GM12878 (cell line): ENCODE results near the gene TNFAIP1. TPM values are rescaled to one million over a fixed set of nuclear protein-coding genes. Genes with fewer than 3 reads are reported as not detected.

Experiments used
- ATAC-seq: fragments of 200-7000 bp; cut with Tn5 transposase; 3 replicates; pipeline ENCODE4 v1.9.1; 2020; ENCODE audit warnings: mild to moderate bottlenecking, moderate library complexity
- BruUV-seq: library from RNA; stranded (reverse); fragments of 400-500 nt; replicated peaks from 2 replicates; lab custom pipeline; 2021; lab: Mats Ljungman, UMichigan
- CTCF ChIA-PET: fragments of 300-600 bp; sonication (Branson Sonifier 250); formaldehyde crosslinking; extraction: SDS; loops from one replicate; lab custom pipeline; 2021; ENCODE audit warnings: inconsistent platforms; lab: Yijun Ruan, JAX
- POLR2A ChIA-PET: fragments of 350-600 bp; formaldehyde crosslinking; extraction: SDS; loops from one replicate; lab custom pipeline; 2021; ENCODE audit warnings: inconsistent platforms; lab: Charles Lee
- RAD21 ChIA-PET: fragments of 300-600 bp; sonication (Branson Sonifier 250); formaldehyde crosslinking; loops from one replicate; lab custom pipeline; 2023; ENCODE audit warnings: antibody characterized with exemption; ENCODE audit not compliant: unreplicated experiment; lab: Charles Lee
- SMC1A ChIA-PET: fragments of 300-600 bp; sonication (Branson Sonifier 250); formaldehyde crosslinking; loops from one replicate; lab custom pipeline; 2023; ENCODE audit not compliant: unreplicated experiment, uncharacterized antibody; lab: Charles Lee
- DNase-seq: peaks from one replicate; pipeline ENCODE4 v3.0.0-alpha.2; 2011; ENCODE audit warnings: low read depth, low spot score
- FAIRE-seq: peaks from 3 replicates; lab custom pipeline; 2011; peaks lifted over from hg19 to GRCh38; lab: Jason Lieb, UNC
- H2AFZ ChIP-seq: 2 replicates; pipeline ENCODE4 v1.6.0; 2011; ENCODE audit warnings: low read depth, low read length, control low read depth; ENCODE audit not compliant: control insufficient read depth
- H3K27ac ChIP-seq: 2 replicates; pipeline ENCODE4 v1.5.1; 2011; ENCODE audit warnings: control low read depth; ENCODE audit not compliant: control insufficient read depth, insufficient read depth
- H3K27me3 ChIP-seq, 2 experiments: replicated peaks in 1 of 2; 2 replicates each; pipeline versions ENCODE4 v1.6.0 to v1.6.1; 2011; ENCODE audit warnings: low read length in 1 of 2; ENCODE audit not compliant: control insufficient read depth in 2 of 2, insufficient read depth in 2 of 2
- H3K36me3 ChIP-seq, 2 experiments: 2 replicates each; pipeline ENCODE4 v1.5.1; 2011; ENCODE audit warnings: low read length in 1 of 2; ENCODE audit not compliant: control insufficient read depth in 2 of 2, insufficient read depth in 2 of 2
- H3K4me1 ChIP-seq: 2 replicates; pipeline ENCODE4 v1.6.1; 2011; ENCODE audit warnings: mild to moderate bottlenecking, low read length, moderate library complexity, mixed read lengths; ENCODE audit not compliant: control insufficient read depth, insufficient read depth
- H3K4me2 ChIP-seq: 2 replicates; pipeline ENCODE4 v1.6.0; 2011; ENCODE audit warnings: control low read depth; ENCODE audit not compliant: control insufficient read depth, insufficient read depth
- H3K4me3 ChIP-seq: fragments of 200-600 bp; sonication (generic); 2 replicates; pipeline ENCODE4 v1.5.1; 2016
- H3K79me2 ChIP-seq: 2 replicates; pipeline ENCODE4 v1.6.0; 2011; ENCODE audit warnings: low read length; ENCODE audit not compliant: control insufficient read depth, insufficient read depth
- H3K9ac ChIP-seq: 2 replicates; pipeline ENCODE4 v1.8.0; 2011; ENCODE audit warnings: low read length, control low read depth, mixed read lengths; ENCODE audit not compliant: control insufficient read depth, insufficient read depth
- H3K9me3 ChIP-seq: replicated peaks from 3 replicates; pipeline ENCODE4 v1.5.1; 2011; ENCODE audit warnings: mild to moderate bottlenecking, low read length; ENCODE audit not compliant: control insufficient read depth, insufficient read depth
- H4K20me1 ChIP-seq: 2 replicates; pipeline ENCODE4 v1.6.0; 2011; ENCODE audit not compliant: control insufficient read depth, insufficient read depth
- CTCF ChIP-seq, 3 experiments: IDR thresholded peaks in 2 of 3; conservative IDR thresholded peaks in 1 of 3; 2 replicates each; pipeline ENCODE4 v1.5.1; 2011; ENCODE audit warnings: low read depth in 3 of 3, low read length in 3 of 3, mild to moderate bottlenecking in 3 of 3, control low read depth in 2 of 3, moderate library complexity in 2 of 3, inconsistent platforms in 1 of 3, mixed read lengths in 1 of 3; ENCODE audit not compliant: control insufficient read depth in 2 of 3, insufficient read depth in 1 of 3; ENCODE audit errors: extremely low read depth in 1 of 3
- RAD21 ChIP-seq: IDR thresholded peaks from 2 replicates; pipeline ENCODE4 v1.6.1; 2011; ENCODE audit warnings: mild to moderate bottlenecking, low read depth, low read length, moderate library complexity; ENCODE audit not compliant: insufficient read depth
- ZBED1 ChIP-seq: IDR thresholded peaks from 2 replicates; pipeline ENCODE4 v1.6.1; 2016; ENCODE audit warnings: borderline replicate concordance
- WGBS: methylation state at CpG from one replicate; pipeline ENCODE4 v1.1.6; 2016; ENCODE audit warnings: low lambda C conversion rate; ENCODE audit not compliant: insufficient replicate concordance, insufficient coverage; ENCODE audit errors: missing lambda C conversion rate; 5-methylcytosine and 5-hydroxymethylcytosine counted together
- in situ Hi-C: fragments of 300-500 bp; cut with MboI; formaldehyde crosslinking; loops from 9 replicates; pipeline ENCODE4 v1.14.3; 2018; ENCODE audit warnings: mixed read lengths
- intact Hi-C: fragments of 100-400 bp; cut with micrococcal nuclease; formaldehyde crosslinking; loops from one replicate; pipeline ENCODE4 v1.14.2; 2022; ENCODE audit not compliant: unreplicated experiment
- polyA plus RNA-seq, 11 experiments: library from polyadenylated mRNA; depleted of rRNA in 4 of 11; unstranded in 6 of 11; stranded (reverse) in 5 of 11; fragments of >200 nt; fragmentation: Nextera tagmentation in 4 of 11; fragmentation: Illumina TruSeq in 1 of 11; extraction: Ambion mirVana in 4 of 11; extraction: Trizol in 1 of 11; gene quantifications; 1 replicate in 1 of 11; 2 replicates in 10 of 11; pipeline versions ENCODE4 v1.2.1 to v1.2.3, GENCODE V29; 2011 to 2016; ENCODE audit warnings: inconsistent platforms in 2 of 11, missing spikeins in 2 of 11, low read depth in 1 of 11
- total RNA-seq, 4 experiments: library from RNA; depleted of rRNA in 3 of 4; stranded (reverse); fragments of >200 nt in 3 of 4; fragmentation: Illumina TruSeq in 1 of 4; extraction: Trizol in 1 of 4; gene quantifications; 2 replicates each; pipeline versions ENCODE4 v1.2.1 to v1.2.3, GENCODE V29; 2013 to 2021

TNFAIP1 gene
- total and polyA plus RNA-seq, 10 of the 15 experiments (the other 5 are each of a cell fraction or from before 2014, with no cell fraction given): 1.8 to 16.9 (median 11.7) TPM

GRCh38 chr17:28346746-28347246 lies 11.2 kb downstream of the TNFAIP1 start:
- Histone ChIP-seq H3K4me3 (no peak overlapping the region), H3K9me3 (no peaks in the 10 kb centered on the region), H3K4me2 (no peak overlapping the region), H3K79me2 (no peaks in the 10 kb centered on the region), H3K9ac (no peak overlapping the region), H2AFZ (no peak overlapping the region), H4K20me1 (no peaks in the 10 kb centered on the region), H3K27ac (no peak overlapping the region), H3K36me3 (peaks cover 18 to 30% of the 10 kb centered on the region in 2 experiments), H3K4me1 (no peaks in the 10 kb centered on the region), H3K27me3 (no peaks in the 10 kb centered on the region)
- intact Hi-C loops: no loop called here
- no peak for TF ChIP-seq ZBED1
- TF ChIP-seq RAD21: peak; percentile 36; the same call in 1 of the 2 replicates
- TF ChIP-seq CTCF (IDR thresholded peaks at IDR 0.05 in 2 of 3, conservative IDR thresholded peaks at IDR 0.05 in 1 of 3; ENCODE audit: control insufficient read depth in 2 of 3, extremely low read depth in 1 of 3, insufficient read depth in 1 of 3, low read depth in 3 of 3, low read length in 3 of 3): peak; percentile 11 to 20 (median 19); a peak in 1 of 6 replicates
- RAD21 ChIA-PET: no interaction called here
- FAIRE-seq: no peak
- WGBS: 99% methylated on average over 7 of the region's 7 CpGs
- POLR2A ChIA-PET: interaction anchor here (0.5 kb wide), 1 partner anchor 197 kb away, joined by 7 read pairs; no protein-coding TSS in a partner anchor
- in situ Hi-C loops: no loop called here
- 0 out of 3 replicates have a peak, but pooled peaks have one; percentile 38 for ATAC-seq
- no TSS peak for BruUV-seq
- no peak for DNase-seq
- SMC1A ChIA-PET: interaction anchor here (1.4 kb wide), 1 partner anchor 11 kb away, joined by 3 read pairs; the partner anchor contains the start of genes IFT20 and TNFAIP1
- CTCF ChIA-PET: interaction anchor here (0.7 to 1.2 kb wide), 2 partner anchors 11 to 199 kb away, joined by 3 read pairs; partner anchors contain the start of genes IFT20 and TNFAIP1
